ENCODE measurements around the gene SELENON. TPM values are rescaled to one million over a fixed set of nuclear protein-coding genes. Genes with fewer than 3 reads are reported as not detected.

SELENON gene
- total RNA-seq, 4 donors from 2014 or later = 20.0 to 51.0 (median 43.3) TPM

GRCh38 chr1:25847929-25848328 is 47.9 kb downstream of the SELENON start:
- intact Hi-C loops (cut with DNase I; ENCODE audit: low total_unique reads) = no loop called here
- ATAC-seq (no peak), DNase-seq (no peak)
- Histone ChIP-seq H3K9me3 (no peaks in the 10 kb centered on the region), H3K4me1 (no peaks in the 10 kb centered on the region), H3K36me3 (no peaks in the 10 kb centered on the region), H3K27me3 (no peaks in the 10 kb centered on the region), H3K4me3 (no peak overlapping the region), H3K27ac (no peak overlapping the region)
- no peak for TF ChIP-seq CTCF (IDR thresholded peaks at IDR 0.05 in 4 of 5, conservative IDR thresholded peaks at IDR 0.05 in 1 of 5)
- TF ChIP-seq POLR2A (IDR thresholded peaks at IDR 0.05) = no peak
- in situ Hi-C loops (cut with MboI; ENCODE audit: low sequenced_read_pairs in 4 of 4) = no loop called here

- no peak overlapping the region for H3K4me3 ChIP-seq
- no peaks in the 10 kb centered on the region for H3K4me1 ChIP-seq
- intact Hi-C loops (cut with DNase I; ENCODE audit: low total_unique reads) = no loop called here
- TF ChIP-seq CTCF (IDR thresholded peaks at IDR 0.05 in 4 of 5, conservative IDR thresholded peaks at IDR 0.05 in 1 of 5) (no peak), POLR2A (IDR thresholded peaks at IDR 0.05) (no peak)
- H3K27ac ChIP-seq = no peak overlapping the region
- no peaks in the 10 kb centered on the region for H3K36me3 ChIP-seq
- in situ Hi-C loops (cut with MboI; ENCODE audit: low sequenced_read_pairs in 4 of 4) = no loop called here
- no peak for ATAC-seq
- no peaks in the 10 kb centered on the region for H3K27me3 ChIP-seq
- no peak for DNase-seq
- no peaks in the 10 kb centered on the region for H3K9me3 ChIP-seq
Measured at GRCh38 chr1:25848531-25848930, 48.5 kb downstream of the SELENON start.

GRCh38 chr1:25854554-25854953 is 54.6 kb downstream of the SELENON start:
- ATAC-seq = no peak
- H3K36me3 ChIP-seq = no peaks in the 10 kb centered on the region

GRCh38 chr1:25856856-25857255 is 56.9 kb downstream of the SELENON start:
- TF ChIP-seq CTCF (IDR thresholded peaks at IDR 0.05 in 4 of 5, conservative IDR thresholded peaks at IDR 0.05 in 1 of 5) (no peak), POLR2A (IDR thresholded peaks at IDR 0.05) (no peak)
- no peak for ATAC-seq
- peaks cover 2 to 9% of the 10 kb centered on the region in 2 donors for H3K4me1 ChIP-seq
- DNase-seq = no peak
- H3K9me3 ChIP-seq = no peaks in the 10 kb centered on the region
- no peak overlapping the region for H3K27ac ChIP-seq
- intact Hi-C loops (cut with DNase I; ENCODE audit: low total_unique reads) (no loop called here), in situ Hi-C loops (cut with MboI; ENCODE audit: low sequenced_read_pairs in 4 of 4) (no loop called here)
- H3K36me3 ChIP-seq = no peaks in the 10 kb centered on the region
- H3K4me3 ChIP-seq = no peak overlapping the region
- H3K27me3 ChIP-seq = no peaks in the 10 kb centered on the region

More at GRCh38 chr1:25854554-25854953, 54.6 kb downstream of the SELENON start:
- TF ChIP-seq CTCF (IDR thresholded peaks at IDR 0.05 in 4 of 5, conservative IDR thresholded peaks at IDR 0.05 in 1 of 5) = no peak
- TF ChIP-seq POLR2A (IDR thresholded peaks at IDR 0.05) = no peak
- Histone ChIP-seq H3K27ac (no peak overlapping the region), H3K4me1 (peaks cover 2 to 9% of the 10 kb centered on the region in 2 donors), H3K4me3 (no peak overlapping the region), H3K9me3 (no peaks in the 10 kb centered on the region), H3K27me3 (no peaks in the 10 kb centered on the region)
- intact Hi-C loops (cut with DNase I; ENCODE audit: low total_unique reads) = no loop called here
- in situ Hi-C loops (cut with MboI; ENCODE audit: low sequenced_read_pairs in 4 of 4) = no loop called here
- DNase-seq = no peak

GRCh38 chr1:25858494-25858893 is 58.5 kb downstream of the SELENON start:
- no peaks in the 10 kb centered on the region for H3K36me3 ChIP-seq
- DNase-seq (no peak), ATAC-seq (no peak)
- H3K4me1 ChIP-seq = peaks cover 7 to 15% of the 10 kb centered on the region in 2 donors
- H3K9me3 ChIP-seq = no peaks in the 10 kb centered on the region
- peak overlapping the region in 3 of 4 donors; percentile 58 to 65 (median 60) for H3K4me3 ChIP-seq
- intact Hi-C loops (cut with DNase I; ENCODE audit: low total_unique reads) = no loop called here
- no peak overlapping the region for H3K27ac ChIP-seq
- no peaks in the 10 kb centered on the region for H3K27me3 ChIP-seq
- in situ Hi-C loops (cut with MboI; ENCODE audit: low sequenced_read_pairs in 4 of 4) = no loop called here
- TF ChIP-seq POLR2A (IDR thresholded peaks at IDR 0.05) (no peak), CTCF (IDR thresholded peaks at IDR 0.05 in 4 of 5, conservative IDR thresholded peaks at IDR 0.05 in 1 of 5) (no peak)

Data from gastrocnemius medialis (tissue), 4 donors.